Retinal pigment epithelial cell (primary cell): ENCODE results near the gene LTBP4.
"Not testable (repeated sequence)": the region's sequence is repeated elsewhere in the genome, so short reads cannot be mapped to it uniquely, and the experiment has no call there.

Experiments used
- DNase-seq: peaks from one replicate; pipeline ENCODE4 v3.0.0-alpha.2; 2010; ENCODE audit warnings: low read depth
- H3K4me3 ChIP-seq: 2 replicates; pipeline ENCODE4 v1.5.1; 2011; ENCODE audit warnings: mild to moderate bottlenecking, low read length, control low read depth, moderate library complexity
- CTCF ChIP-seq: conservative IDR thresholded peaks from 2 replicates; pipeline ENCODE4 v1.5.1; 2011; ENCODE audit warnings: low read depth, low read length, control low read depth, inconsistent platforms

Gene LTBP4

GRCh38 chr19:40638327-40638726, 37.2 kb downstream of the LTBP4 start:
- TF ChIP-seq CTCF, result no peak
- DNase-seq, result no peak
- no peak overlapping the region for H3K4me3 ChIP-seq

- TF ChIP-seq CTCF, result no peak
- no peak overlapping the region for H3K4me3 ChIP-seq
- no peak for DNase-seq
Observed at GRCh38 chr19:40639638-40639982, 38.4 kb downstream of the LTBP4 start.

DNA sequence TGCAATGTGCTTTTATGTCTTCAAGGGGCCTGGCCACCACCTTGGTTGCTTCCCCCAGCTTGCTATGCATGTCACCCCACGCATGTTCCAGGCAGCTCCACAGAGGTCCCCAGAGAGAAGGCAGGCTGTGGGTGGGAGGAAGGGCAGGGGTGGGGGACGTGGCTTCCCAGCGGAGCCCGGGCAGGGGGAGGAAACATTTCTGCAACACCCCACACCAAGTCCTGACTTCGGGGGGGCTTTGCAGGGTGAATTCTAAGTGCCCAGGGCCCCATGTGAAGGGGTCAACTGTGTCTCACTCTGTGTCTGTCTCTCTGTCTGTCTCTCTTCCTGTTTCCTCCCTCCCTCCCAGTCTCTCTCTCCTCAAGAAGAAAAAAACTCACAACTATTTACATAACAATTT, 39.6 kb downstream of the LTBP4 start:
- H3K4me3 ChIP-seq, result no peak overlapping the region
- no peak for DNase-seq
- TF ChIP-seq CTCF, result no peak

DNA sequence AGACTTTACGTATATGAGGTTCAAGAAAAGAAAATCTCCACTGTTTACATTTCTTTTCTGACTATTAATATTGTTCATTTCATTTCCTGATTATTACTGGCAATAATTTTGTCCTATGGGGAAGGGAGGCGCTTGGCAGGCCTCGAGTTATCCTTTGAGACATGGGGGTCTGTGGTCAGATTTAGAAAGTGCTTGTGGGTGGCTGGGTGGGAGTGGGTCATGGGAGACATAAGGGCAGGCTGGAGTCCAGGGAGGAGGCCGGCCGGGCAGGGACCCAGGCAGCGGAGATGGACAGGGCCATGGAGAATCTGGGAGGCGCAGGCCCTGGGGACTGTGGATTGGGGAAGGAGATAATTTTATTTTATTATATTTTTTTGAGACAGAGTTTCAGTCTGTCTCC, 40.1 kb downstream of the LTBP4 start:
- DNase-seq, result no peak
- H3K4me3 ChIP-seq, result no peak overlapping the region
- no peak for TF ChIP-seq CTCF

GRCh38 chr19:40642051-40642706, 41.0 kb downstream of the LTBP4 start:
- H3K4me3 ChIP-seq, result no peak overlapping the region
- TF ChIP-seq CTCF, result no peak
- DNase-seq, result no peak

GRCh38 chr19:40642757-40643305, 41.7 kb downstream of the LTBP4 start:
- no peak for TF ChIP-seq CTCF
- H3K4me3 ChIP-seq, result no peak overlapping the region
- no peak for DNase-seq

GRCh38 chr19:40646743-40647254, 45.6 kb downstream of the LTBP4 start:
- no peak overlapping the region for H3K4me3 ChIP-seq
- no peak for TF ChIP-seq CTCF
- no peak for DNase-seq

DNA sequence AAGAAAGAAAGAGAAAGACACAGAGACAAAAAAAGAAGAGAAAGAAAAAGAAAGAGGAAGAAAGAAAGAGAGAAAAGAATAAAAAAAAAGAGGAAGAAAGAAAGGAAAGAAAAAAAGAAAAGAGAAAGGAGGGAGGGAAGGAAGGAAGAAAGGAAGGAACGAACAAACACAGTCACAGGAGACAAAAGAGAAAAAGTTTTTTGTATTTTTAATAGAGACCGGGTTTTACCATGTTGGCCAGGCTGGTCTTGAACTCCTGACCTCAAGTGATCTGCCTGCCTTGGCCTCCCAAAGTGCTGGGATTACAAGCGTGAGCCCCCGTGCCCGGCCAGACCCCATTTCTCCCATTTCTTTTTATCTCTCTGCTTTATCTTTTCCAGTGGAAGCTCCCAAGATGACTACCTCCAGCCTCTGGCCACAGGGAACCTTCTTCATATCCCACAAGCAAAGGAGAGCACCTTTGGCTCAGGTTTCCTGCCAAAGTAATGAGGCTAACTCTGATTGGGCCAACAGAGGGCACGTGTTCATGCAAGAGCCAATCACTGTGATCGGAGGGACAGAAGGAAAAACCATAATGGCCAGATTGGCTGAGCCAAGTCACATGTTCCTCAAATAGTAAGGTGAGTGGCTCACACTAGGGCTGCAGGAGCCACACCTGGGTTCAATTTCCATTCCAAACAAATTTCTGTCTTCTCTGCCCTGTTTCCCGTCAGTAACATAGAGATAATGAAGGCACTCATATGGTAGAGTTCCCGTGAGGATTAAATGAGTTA, 48.9 kb downstream of the LTBP4 start:
- H3K4me3 ChIP-seq, DNase-seq: not testable (repeated sequence)
